Endothelial cell (in vitro differentiated cells): ENCODE data around the gene SMIM36. TPM values are rescaled to one million over a fixed set of nuclear protein-coding genes. Genes with fewer than 3 reads are reported as not detected.
A peak's percentile ranks its signal among the peaks of the same experiment; 100 is the strongest.
"Not testable (repeated sequence)": the region's sequence is repeated elsewhere in the genome, so short reads cannot be mapped to it uniquely, and the experiment has no call there.

Source experiments
- DNase-seq: peaks from one replicate; pipeline ENCODE4 v3.0.0; 2021; ENCODE audit warnings: low spot score
- H3K27ac Mint-ChIP-seq: one replicate; pipeline ENCODE4 v1.8.0; 2021; ENCODE audit warnings: mixed read lengths, inconsistent platforms; ENCODE audit not compliant: unreplicated experiment
- H3K27me3 Mint-ChIP-seq: one replicate; pipeline ENCODE4 v1.8.0; 2021; ENCODE audit warnings: mild to moderate bottlenecking, moderate library complexity, mixed read lengths, inconsistent platforms; ENCODE audit not compliant: unreplicated experiment
- H3K36me3 Mint-ChIP-seq: one replicate; pipeline ENCODE4 v1.8.0; 2021; ENCODE audit warnings: mild to moderate bottlenecking, low read depth, mixed read lengths, inconsistent platforms; ENCODE audit not compliant: unreplicated experiment
- H3K4me1 Mint-ChIP-seq: one replicate; pipeline ENCODE4 v1.8.0; 2021; ENCODE audit warnings: mild to moderate bottlenecking, mixed read lengths, inconsistent platforms; ENCODE audit not compliant: unreplicated experiment
- H3K4me3 Mint-ChIP-seq: one replicate; pipeline ENCODE4 v1.8.0; 2021; ENCODE audit warnings: mild to moderate bottlenecking, mixed read lengths, inconsistent platforms; ENCODE audit not compliant: unreplicated experiment
- H3K9me3 Mint-ChIP-seq: one replicate; pipeline ENCODE4 v1.8.0; 2021; ENCODE audit warnings: mixed read lengths, inconsistent platforms; ENCODE audit not compliant: unreplicated experiment
- CTCF ChIP-seq: fragments of 200-600 bp; sonication (generic); IDR thresholded peaks from one replicate; pipeline ENCODE4 v1.5.0; 2021; ENCODE audit warnings: antibody characterized with exemption; ENCODE audit not compliant: unreplicated experiment
- total RNA-seq: library from RNA; stranded (reverse); fragmentation: NEBNext Ultra II Directional; extraction: Animal tissue kit (Norgen Biotek cat#: 25700); gene quantifications from one replicate; pipeline ENCODE4 v1.2.1, GENCODE V29; 2021; ENCODE audit not compliant: unreplicated experiment

The SMIM36 gene
- total RNA-seq, 1 donor from 2014 or later = not detected

- H3K36me3 Mint-ChIP-seq = no peaks in the 10 kb centered on the region
- H3K9me3 Mint-ChIP-seq = no peaks in the 10 kb centered on the region
- no peak overlapping the region for H3K4me3 Mint-ChIP-seq
- no peak for DNase-seq
- TF ChIP-seq CTCF = no peak
- peaks cover 12% of the 10 kb centered on the region for H3K4me1 Mint-ChIP-seq
- no peak overlapping the region for H3K27ac Mint-ChIP-seq
- peaks cover 4% of the 10 kb centered on the region for H3K27me3 Mint-ChIP-seq
Observed at GRCh38 chr17:55426851-55427586, 84.2 kb downstream of the SMIM36 start.

- TF ChIP-seq CTCF = no peak
- H3K36me3 Mint-ChIP-seq = no peaks in the 10 kb centered on the region
- no peak overlapping the region for H3K27ac Mint-ChIP-seq
- no peaks in the 10 kb centered on the region for H3K9me3 Mint-ChIP-seq
- H3K4me1 Mint-ChIP-seq = peaks cover 9% of the 10 kb centered on the region
- no peak for DNase-seq
- H3K4me3 Mint-ChIP-seq = no peak overlapping the region
- peaks cover 2% of the 10 kb centered on the region for H3K27me3 Mint-ChIP-seq
Observed at GRCh38 chr17:55424893-55425540, 86.2 kb downstream of the SMIM36 start.

GRCh38 chr17:55423535-55423934 is 87.7 kb downstream of the SMIM36 start:
- no peaks in the 10 kb centered on the region for H3K27me3 Mint-ChIP-seq
- peaks cover 20% of the 10 kb centered on the region for H3K4me1 Mint-ChIP-seq
- no peak for TF ChIP-seq CTCF
- no peaks in the 10 kb centered on the region for H3K36me3 Mint-ChIP-seq
- DNase-seq = no peak
- H3K27ac Mint-ChIP-seq = no peak overlapping the region
- no peak overlapping the region for H3K4me3 Mint-ChIP-seq
- H3K9me3 Mint-ChIP-seq = no peaks in the 10 kb centered on the region

GRCh38 chr17:55422828-55423164 is 88.5 kb downstream of the SMIM36 start:
- H3K4me1 Mint-ChIP-seq = peaks cover 20% of the 10 kb centered on the region
- H3K9me3 Mint-ChIP-seq, H3K27me3 Mint-ChIP-seq, DNase-seq, H3K36me3 Mint-ChIP-seq, H3K4me3 Mint-ChIP-seq, H3K27ac Mint-ChIP-seq: not testable (repeated sequence)

GRCh38 chr17:55421179-55421934 is 89.9 kb downstream of the SMIM36 start, which contains the start of gene MMD:
Gene MMD (minus strand): TSS chr17:55421835. CDS start chr17:55421695, 140 bp downstream.
- peak; percentile 31 for DNase-seq
- peaks cover 3% of the 10 kb centered on the region for H3K36me3 Mint-ChIP-seq
- H3K4me1 Mint-ChIP-seq = peaks cover 20% of the 10 kb centered on the region
- no peaks in the 10 kb centered on the region for H3K9me3 Mint-ChIP-seq
- no peak for TF ChIP-seq CTCF
- H3K27ac Mint-ChIP-seq = peak within 1 kb of the TSS; percentile 81
- peak within 1 kb of the TSS; percentile 93 for H3K4me3 Mint-ChIP-seq
- peaks cover 4% of the 10 kb centered on the region for H3K27me3 Mint-ChIP-seq
